PC-3 (cell line): ENCODE measurements around the gene PTMS. TPM values are rescaled to one million over a fixed set of nuclear protein-coding genes. Genes with fewer than 3 reads are reported as not detected.

ENCODE experiments used
- ATAC-seq: fragments of 200-7000 bp; cut with Tn5 transposase; 2 replicates; pipeline ENCODE4 v1.9.1; 2020; ENCODE audit warnings: mild to moderate bottlenecking, moderate library complexity
- BruUV-seq: library from RNA; stranded (reverse); fragments of 400-500 nt; replicated peaks from 2 replicates; lab custom pipeline; 2021; lab: Mats Ljungman, UMichigan
- CTCF ChIA-PET: fragments of 300-600 bp; sonication (Branson Sonifier 250); formaldehyde crosslinking; loops from one replicate; lab custom pipeline; 2022; ENCODE audit warnings: antibody characterized with exemption; lab: Charles Lee
- POLR2A ChIA-PET: fragments of 300-600 bp; sonication (Branson Sonifier 250); formaldehyde crosslinking; loops from one replicate; lab custom pipeline; 2022; ENCODE audit warnings: antibody characterized with exemption; ENCODE audit not compliant: unreplicated experiment; lab: Charles Lee
- DNase-seq: peaks from one replicate; pipeline ENCODE4 v3.0.0-alpha.2; 2015
- H2AFZ ChIP-seq: fragments of 300-600 bp; sonication (generic); 2 replicates; pipeline ENCODE4 v1.6.0; 2016; ENCODE audit warnings: antibody characterized with exemption, low read length
- H3F3A ChIP-seq: fragments of 300-600 bp; sonication (generic); one replicate; pipeline ENCODE4 v1.6.0; 2017; ENCODE audit warnings: antibody characterized with exemption, low read length, control low read depth, mild to moderate bottlenecking; ENCODE audit not compliant: unreplicated experiment
- H3K27ac ChIP-seq: fragments of 300-600 bp; sonication (generic); 2 replicates; pipeline ENCODE4 v1.5.1; 2016; ENCODE audit warnings: mild to moderate bottlenecking, low read length
- H3K27me3 ChIP-seq: fragments of 300-600 bp; sonication (generic); 2 replicates; pipeline ENCODE4 v1.6.1; 2016; ENCODE audit warnings: low read length, mixed read lengths
- H3K36me3 ChIP-seq: fragments of 300-600 bp; sonication (generic); 2 replicates; pipeline ENCODE4 v1.6.1; 2016; ENCODE audit warnings: low read depth, mixed run types, low read length, mixed read lengths
- H3K4me1 ChIP-seq: fragments of 300-600 bp; sonication (generic); 2 replicates; pipeline ENCODE4 v1.5.1; 2016; ENCODE audit warnings: low read length; ENCODE audit not compliant: insufficient read depth
- H3K4me2 ChIP-seq: fragments of 300-600 bp; sonication (generic); 2 replicates; pipeline ENCODE4 v1.6.0; 2016; ENCODE audit warnings: low read length
- H3K4me3 ChIP-seq: fragments of 300-600 bp; sonication (generic); 2 replicates; pipeline ENCODE4 v1.5.1; 2016; ENCODE audit warnings: mild to moderate bottlenecking, low read length, mixed read lengths
- H3K79me2 ChIP-seq: fragments of 300-600 bp; sonication (generic); 2 replicates; pipeline ENCODE4 v1.6.1; 2017; ENCODE audit warnings: low read length, mixed read lengths
- H3K9ac ChIP-seq: fragments of 300-600 bp; sonication (generic); 2 replicates; pipeline ENCODE4 v1.6.0; 2016; ENCODE audit warnings: mild to moderate bottlenecking, low read length
- H3K9me2 ChIP-seq: fragments of 300-600 bp; sonication (generic); replicated peaks from 2 replicates; pipeline ENCODE4 v1.6.1; 2016; ENCODE audit warnings: mixed run types, low read length, mixed read lengths
- H3K9me3 ChIP-seq: fragments of 300-600 bp; sonication (generic); 2 replicates; pipeline ENCODE4 v1.6.1; 2016; ENCODE audit warnings: low read length, mixed read lengths
- H4K20me1 ChIP-seq: fragments of 300-600 bp; sonication (generic); 2 replicates; pipeline ENCODE4 v1.6.1; 2016; ENCODE audit warnings: low read length, mixed read lengths
- CTCF ChIP-seq: fragments of 300-600 bp; sonication (generic); conservative IDR thresholded peaks from 2 replicates; pipeline ENCODE4 v1.5.1; 2017; ENCODE audit warnings: antibody characterized with exemption, low read depth, mild to moderate bottlenecking, low read length
- EZH2 ChIP-seq: fragments of 300-600 bp; sonication (generic); IDR thresholded peaks from one replicate; pipeline ENCODE4 v1.6.1; 2017; ENCODE audit warnings: antibody characterized with exemption, mild to moderate bottlenecking, low read length; ENCODE audit not compliant: unreplicated experiment
- EZH2phosphoT487 ChIP-seq: fragments of 300-600 bp; sonication (generic); IDR thresholded peaks from 2 replicates; pipeline ENCODE4 v1.6.1; 2018; ENCODE audit warnings: mild to moderate bottlenecking, antibody characterized with exemption, low read length, borderline replicate concordance
- intact Hi-C: fragments of 100-400 bp; cut with micrococcal nuclease; formaldehyde crosslinking; loops from 2 replicates; pipeline ENCODE4 v1.9.0; 2023
- total RNA-seq: library from RNA; depleted of rRNA; stranded (reverse); fragments of >200 nt; gene quantifications from 2 replicates; pipeline ENCODE4 v1.2.3, GENCODE V29; 2014

PTMS gene
- total RNA-seq, 1 experiment from 2014 or later = 46.4 TPM

DNA sequence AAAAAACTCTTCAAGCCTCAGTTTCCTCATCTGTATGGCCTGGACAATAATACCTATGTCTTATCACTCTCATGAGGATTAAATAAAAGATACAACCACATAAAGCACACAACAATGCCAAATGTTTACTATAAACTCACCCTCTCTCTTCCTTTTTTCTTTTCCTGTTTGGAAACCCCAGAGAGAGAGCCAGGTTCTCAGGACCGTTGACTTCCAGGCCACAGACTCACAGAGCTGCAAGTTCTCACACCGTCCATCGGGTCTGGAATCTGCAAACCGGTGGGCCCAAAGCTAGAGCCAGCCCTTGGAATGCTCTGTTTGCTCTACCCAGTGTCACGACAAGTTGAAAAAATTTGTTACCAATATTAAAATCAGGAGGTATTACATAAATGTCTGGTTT, 18.6 kb downstream of the PTMS start:
- no peak overlapping the region for H3K9ac ChIP-seq
- ATAC-seq = no peak
- H3K27me3 ChIP-seq = no peaks in the 10 kb centered on the region
- H3K27ac ChIP-seq = no peak overlapping the region
- no peaks in the 10 kb centered on the region for H3K79me2 ChIP-seq
- H3K4me1 ChIP-seq = no peaks in the 10 kb centered on the region
- no peaks in the 10 kb centered on the region for H3K36me3 ChIP-seq
- ChIA-PET CTCF (no interaction called here), POLR2A (no interaction called here)
- no peak overlapping the region for H3K4me2 ChIP-seq
- H3K9me2 ChIP-seq = no peaks in the 10 kb centered on the region
- intact Hi-C loops = no loop called here
- H3F3A ChIP-seq = no peaks in the 10 kb centered on the region
- no peaks in the 10 kb centered on the region for H3K9me3 ChIP-seq
- no peak for DNase-seq
- no TSS peak for BruUV-seq
- H2AFZ ChIP-seq = no peak overlapping the region
- no peaks in the 10 kb centered on the region for H4K20me1 ChIP-seq
- TF ChIP-seq EZH2phosphoT487 (no peak), EZH2 (no peak), CTCF (no peak)
- no peak overlapping the region for H3K4me3 ChIP-seq

- H3K79me2 ChIP-seq = no peaks in the 10 kb centered on the region
- H3K9me3 ChIP-seq = no peaks in the 10 kb centered on the region
- intact Hi-C loops = no loop called here
- H3F3A ChIP-seq = no peaks in the 10 kb centered on the region
- TF ChIP-seq CTCF = no peak
- no peak for TF ChIP-seq EZH2phosphoT487
- no peak for TF ChIP-seq EZH2
- BruUV-seq = no TSS peak
- H4K20me1 ChIP-seq = no peaks in the 10 kb centered on the region
- ChIA-PET POLR2A (no interaction called here), CTCF (no interaction called here)
- no peak overlapping the region for H3K9ac ChIP-seq
- ATAC-seq (no peak), DNase-seq (no peak)
- H3K4me1 ChIP-seq = no peaks in the 10 kb centered on the region
- no peaks in the 10 kb centered on the region for H3K27me3 ChIP-seq
- no peak overlapping the region for H3K4me2 ChIP-seq
- H3K27ac ChIP-seq = no peak overlapping the region
- no peaks in the 10 kb centered on the region for H3K36me3 ChIP-seq
- no peak overlapping the region for H3K4me3 ChIP-seq
- H3K9me2 ChIP-seq = no peaks in the 10 kb centered on the region
- H2AFZ ChIP-seq = no peak overlapping the region
Measured at GRCh38 chr12:6786416-6787094, 20.4 kb downstream of the PTMS start.

- intact Hi-C loops = no loop called here
- no peak for DNase-seq
- TF ChIP-seq CTCF (no peak), EZH2 (no peak), EZH2phosphoT487 (no peak)
- H3K4me1 ChIP-seq = no peaks in the 10 kb centered on the region
- H3K9me2 ChIP-seq = no peaks in the 10 kb centered on the region
- ATAC-seq = no peak
- no TSS peak for BruUV-seq
- no peaks in the 10 kb centered on the region for H3F3A ChIP-seq
- H3K79me2 ChIP-seq = no peaks in the 10 kb centered on the region
- POLR2A ChIA-PET = no interaction called here
- no peaks in the 10 kb centered on the region for H4K20me1 ChIP-seq
- H3K27ac ChIP-seq = no peak overlapping the region
- no peaks in the 10 kb centered on the region for H3K9me3 ChIP-seq
- no peak overlapping the region for H3K9ac ChIP-seq
- no peak overlapping the region for H3K4me2 ChIP-seq
- no peak overlapping the region for H2AFZ ChIP-seq
- no peak overlapping the region for H3K4me3 ChIP-seq
- H3K27me3 ChIP-seq = no peaks in the 10 kb centered on the region
- no peaks in the 10 kb centered on the region for H3K36me3 ChIP-seq
- CTCF ChIA-PET = no interaction called here
Measured at GRCh38 chr12:6787309-6787708, 21.1 kb downstream of the PTMS start.
